ENCODE results near the gene RECQL5.

The RECQL5 gene

DNA sequence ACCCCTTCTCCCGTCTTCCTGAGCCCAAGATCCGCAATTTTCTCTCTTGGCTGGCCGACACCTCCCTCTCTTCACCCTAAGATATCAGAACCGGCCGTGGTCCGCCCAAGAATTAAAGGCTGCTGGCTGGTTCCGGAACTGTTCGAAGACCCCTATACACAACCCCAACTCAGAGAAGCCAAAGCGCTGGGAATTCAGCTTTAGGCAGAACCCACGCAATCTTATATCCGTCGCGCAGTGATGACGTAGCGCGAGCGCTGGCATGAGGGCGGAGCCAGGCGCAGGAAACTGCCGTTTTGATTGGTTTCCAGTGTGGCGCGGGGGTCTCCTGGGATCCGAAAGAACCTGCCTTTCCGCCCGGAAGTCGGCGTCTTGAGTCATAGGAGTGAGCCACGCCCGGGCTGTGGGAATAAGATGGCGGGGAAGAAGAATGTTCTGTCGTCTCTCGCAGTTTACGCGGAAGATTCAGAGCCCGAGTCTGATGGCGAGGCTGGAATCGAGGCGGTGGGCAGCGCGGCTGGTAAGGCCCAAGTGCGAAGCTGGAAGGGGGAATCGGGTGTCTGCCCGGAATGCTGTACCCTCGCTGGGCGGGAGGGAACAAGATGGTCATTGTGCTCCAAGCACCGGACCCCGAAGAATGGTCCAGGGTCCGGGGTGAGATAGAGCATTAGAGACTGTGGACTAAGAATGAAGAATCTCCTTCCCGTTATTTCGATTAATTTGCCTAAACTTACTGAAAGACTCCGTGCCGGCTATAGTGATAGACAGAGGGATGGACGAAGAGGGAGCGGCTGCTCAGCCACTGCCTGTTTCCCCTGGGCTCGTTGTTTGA lies at the start of gene RECQL5, which contains the start of gene SAP30BP:
Gene RECQL5 (minus strand): TSS at position 196 of the 832 bp plus-strand sequence. CDS start 597 bp downstream, outside the sequence.
Gene SAP30BP (plus strand): TSS at position 380 of the 832 bp plus-strand sequence. CDS start 35 bp downstream, at position 415.
- DNase-seq, result peak; percentile 98

DNA sequence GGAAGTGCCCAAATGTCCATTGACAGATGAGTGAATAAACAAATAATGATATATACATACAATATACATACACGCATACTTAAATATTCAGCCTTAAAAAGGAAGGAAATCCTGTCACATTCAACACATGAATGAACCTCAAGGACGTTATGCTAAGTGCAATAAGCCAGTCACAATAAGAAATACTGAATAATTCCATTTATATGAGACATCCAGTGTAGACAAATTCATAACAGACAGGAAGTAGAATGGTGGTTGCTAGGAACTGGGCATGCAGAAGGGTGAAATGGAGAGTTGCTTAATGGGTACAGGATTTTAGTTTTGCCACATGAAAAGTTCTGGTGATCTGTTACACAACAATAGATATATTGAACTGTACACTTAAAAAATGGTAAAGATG lies 45.5 kb upstream of the RECQL5 start:
- DNase-seq, result no peak

DNA sequence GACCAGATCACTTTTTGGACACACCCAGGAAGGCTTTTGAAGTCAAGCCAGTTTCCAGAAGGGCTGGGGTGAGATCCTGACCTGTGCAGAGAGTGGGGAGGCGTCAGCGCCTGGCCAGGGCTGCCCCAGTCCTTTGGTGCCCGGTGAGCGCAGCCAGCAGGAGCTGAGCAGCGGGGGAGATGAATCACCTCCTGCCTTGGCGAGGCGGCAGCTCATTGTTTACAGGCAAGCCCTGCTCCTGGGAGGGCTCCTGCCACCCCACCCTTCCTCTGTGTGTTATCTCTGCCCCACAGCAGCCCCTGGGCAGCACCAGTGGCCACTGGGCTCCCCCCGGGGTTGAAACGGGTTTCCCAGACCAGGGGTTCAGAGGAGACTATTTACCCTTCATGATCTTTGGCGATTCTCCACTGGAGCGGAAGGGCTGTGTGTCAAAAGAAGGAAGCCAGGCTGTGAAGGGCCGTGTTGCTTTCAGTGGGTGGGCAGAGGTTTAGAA lies 40.2 kb upstream of the RECQL5 start:
- DNase-seq, result no peak

DNA sequence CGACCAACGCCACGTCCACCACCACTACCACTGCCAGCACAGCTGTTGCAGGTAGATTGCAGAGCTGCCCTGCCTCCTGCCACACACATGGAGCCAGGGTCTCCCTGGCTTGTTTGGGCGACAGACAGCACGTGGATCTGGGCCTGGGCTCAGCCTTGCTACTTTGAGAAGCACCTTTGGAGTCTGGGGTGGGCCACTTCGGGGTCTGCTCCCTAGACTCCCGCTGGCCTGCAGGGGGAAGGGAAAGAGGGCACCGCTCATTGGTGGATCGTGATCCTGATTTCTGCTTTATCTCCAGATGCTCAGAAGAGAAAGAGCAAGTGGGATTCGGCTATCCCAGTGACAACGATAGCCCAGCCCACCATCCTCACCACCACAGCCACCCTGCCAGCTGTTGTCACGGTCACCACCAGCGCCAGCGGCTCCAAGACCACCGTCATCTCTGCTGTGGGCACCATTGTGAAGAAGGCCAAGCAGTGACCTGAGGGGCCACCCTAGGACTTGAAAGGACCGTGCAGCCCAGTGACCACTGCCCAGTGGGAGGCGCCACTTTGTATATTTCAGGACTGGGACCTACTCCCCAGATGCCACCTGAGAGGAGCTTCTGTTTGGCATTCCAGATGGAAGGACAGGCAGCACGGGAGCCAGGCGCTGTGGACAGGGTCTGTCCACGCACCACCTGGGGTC lies 39.2 kb upstream of the RECQL5 start:
- no peak for DNase-seq

DNA sequence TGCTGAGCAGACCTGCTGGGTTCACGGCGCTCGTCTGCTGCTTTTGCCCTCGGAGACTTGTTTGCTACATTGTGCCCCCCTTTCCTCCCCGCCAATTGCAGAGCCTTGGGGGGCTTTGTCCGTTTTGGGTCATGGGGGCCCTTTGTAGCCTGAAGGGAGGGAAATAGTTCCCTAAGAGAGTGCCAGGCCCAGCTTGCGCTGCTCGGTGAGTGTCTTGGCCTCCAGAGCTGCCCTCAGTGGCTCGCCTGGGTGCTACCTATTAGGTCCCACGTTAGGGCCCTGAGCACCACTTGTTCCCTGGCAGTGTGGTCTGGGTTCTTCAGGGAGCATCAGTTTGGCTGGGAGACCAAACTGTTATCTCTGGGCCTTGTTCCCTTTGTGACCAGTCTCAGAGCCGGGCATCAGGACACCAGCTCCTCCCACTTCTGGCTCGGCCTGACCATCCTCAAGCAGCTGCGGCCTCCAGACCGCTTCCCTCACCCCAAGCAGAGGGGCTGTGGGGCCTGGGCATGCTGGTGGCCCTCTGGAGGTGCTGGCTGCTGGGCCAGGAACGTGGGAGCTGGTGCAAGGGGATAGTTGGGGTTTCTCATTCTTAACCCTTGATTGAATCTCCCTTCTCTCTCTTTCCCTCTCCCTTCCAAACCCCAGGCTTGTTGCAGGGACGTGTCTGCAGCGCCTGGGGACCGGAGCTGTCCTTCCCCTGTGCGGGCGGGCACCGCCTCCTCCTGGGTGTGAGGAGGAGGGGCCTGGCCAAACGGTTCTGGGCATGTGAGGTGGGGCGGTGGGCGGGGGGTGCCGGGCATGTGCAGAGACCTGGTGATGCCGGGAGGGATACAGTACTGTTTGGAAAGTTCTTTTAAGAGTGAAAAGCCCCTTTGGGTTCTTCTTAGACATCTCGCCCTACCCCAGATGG lies 38.3 kb upstream of the RECQL5 start:
- DNase-seq, result no peak

DNA sequence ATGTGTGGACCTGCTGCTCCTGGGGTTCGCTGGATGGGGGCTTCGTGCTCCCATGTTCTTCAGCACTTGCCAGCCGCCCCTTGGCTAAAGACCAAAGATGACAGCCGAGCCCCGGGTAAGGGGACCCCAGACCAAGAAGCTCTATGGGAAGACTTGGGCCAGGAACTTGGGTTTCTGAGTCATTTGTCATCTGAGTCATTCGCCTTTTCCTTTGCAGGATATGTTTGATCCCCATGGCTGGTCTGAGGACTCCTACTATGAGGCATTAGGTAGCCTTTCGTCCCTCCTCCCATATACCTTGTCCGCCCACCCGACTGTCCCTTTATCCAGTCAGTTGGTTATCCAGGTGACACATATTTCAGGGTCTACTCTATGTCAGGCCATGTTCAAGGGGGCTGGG lies 36.6 kb upstream of the RECQL5 start:
- DNase-seq, result no peak

DNA sequence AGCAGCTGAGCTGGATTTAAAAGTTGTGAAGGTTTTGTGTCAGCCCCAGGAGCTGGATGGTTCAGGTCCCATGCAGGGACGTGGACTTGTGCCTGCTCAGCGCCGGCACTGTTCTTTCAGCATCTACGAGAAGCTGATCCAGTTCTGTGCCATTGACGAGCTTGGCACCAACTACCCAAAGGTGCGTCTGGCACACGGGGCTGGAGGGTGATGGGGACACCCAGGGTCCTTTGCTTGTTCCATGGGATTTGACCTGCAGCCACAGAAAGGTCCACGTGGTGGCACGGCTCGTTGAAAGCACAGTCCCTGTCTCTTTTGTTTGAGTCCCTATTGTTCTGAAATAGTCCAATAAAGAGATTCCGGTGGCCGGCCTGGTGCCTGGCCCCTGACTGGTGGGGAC lies 36.2 kb upstream of the RECQL5 start:
- no peak for DNase-seq

DNA sequence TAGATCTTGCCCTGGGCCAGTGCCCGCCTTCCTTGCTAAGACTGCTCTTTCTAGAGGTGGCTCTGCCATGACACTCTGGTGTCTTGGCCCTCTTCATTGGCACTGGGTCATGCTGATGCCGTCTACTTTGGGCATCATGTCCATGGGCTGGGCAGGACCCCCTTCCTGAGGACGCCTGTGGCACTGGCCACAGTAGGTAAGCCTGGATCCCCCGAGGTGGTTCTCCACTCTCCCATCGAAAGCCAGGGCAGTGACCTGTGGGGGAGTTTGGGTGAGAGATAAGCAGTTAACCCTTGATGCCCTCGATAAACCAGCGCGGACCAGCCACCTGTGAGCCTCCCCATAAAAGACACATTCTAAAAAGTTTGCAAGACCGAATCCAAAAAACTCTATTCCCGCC lies 34.3 kb upstream of the RECQL5 start:
- no peak for DNase-seq

DNA sequence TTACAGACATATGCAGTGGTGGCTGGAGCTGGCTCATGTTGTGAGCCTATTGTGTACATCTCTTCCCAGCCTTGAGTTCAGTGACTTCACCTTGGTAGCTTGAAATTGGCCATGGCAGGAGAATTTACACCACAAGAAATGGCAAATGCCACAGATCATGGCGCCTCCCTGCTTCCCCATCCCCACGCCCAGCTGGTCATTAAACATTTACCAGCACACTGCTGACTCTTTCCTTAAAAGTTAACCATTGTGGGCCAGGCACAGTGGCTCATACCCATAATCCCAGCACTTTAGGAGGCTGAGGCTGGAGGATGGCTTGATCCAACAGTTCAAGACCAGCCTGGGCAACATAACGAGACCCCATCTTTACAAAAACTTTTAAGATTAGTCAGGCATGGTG lies 31.7 kb upstream of the RECQL5 start:
- no peak for DNase-seq

DNA sequence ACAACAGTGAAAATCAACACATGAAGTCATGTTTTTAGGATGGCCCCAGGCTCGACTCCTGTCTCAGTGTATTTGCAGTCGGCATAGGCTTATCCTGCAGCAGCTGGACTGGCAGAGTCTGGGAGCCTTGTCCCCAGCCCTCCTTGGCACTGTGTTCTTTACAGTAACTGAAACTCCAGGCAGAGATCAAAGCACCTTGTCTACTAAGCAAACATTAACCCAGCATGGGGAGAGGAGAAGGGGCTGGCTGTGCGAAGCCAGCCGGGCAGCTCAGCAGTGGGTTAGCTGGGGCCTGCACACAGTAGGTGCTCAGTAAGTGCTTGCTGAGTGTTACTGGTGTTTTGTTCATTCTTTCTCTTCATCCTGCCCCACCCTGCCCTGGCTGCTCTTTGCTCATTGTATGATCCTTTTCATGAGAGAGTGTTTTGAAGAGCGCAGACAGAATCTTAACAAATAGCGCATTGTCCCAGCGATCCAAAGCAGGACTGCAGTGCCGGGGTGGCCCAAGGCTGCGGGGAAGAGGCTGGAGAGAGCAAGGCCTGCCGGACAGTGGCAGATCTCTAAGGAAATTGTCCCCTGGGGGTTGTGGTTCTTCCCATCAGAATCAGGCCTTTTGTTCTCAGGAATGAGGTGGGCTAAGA lies 30.8 kb upstream of the RECQL5 start:
- no peak for DNase-seq

DNA sequence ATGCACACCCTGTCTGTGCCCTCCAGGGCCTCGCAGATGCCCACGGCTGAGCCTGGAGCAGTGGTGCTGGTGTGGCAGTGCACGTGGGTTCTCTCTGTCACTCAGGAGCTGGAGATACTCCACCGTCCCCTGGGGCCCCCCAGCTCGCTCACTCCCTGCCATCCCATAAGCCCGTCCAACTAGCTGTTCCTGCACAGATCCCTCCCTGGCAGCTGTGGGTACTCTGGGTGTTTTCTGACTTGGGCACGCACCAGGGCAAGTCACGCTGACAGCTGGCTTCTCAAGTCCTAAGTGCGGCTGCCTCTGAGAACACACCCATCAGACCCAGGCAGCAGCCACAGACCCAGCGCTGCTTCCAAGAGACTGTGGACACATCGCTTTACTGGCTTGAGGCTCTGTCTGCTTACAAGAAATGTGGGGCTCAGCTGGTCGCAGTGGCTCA lies 28.9 kb upstream of the RECQL5 start:
- peak; percentile 56 for DNase-seq

DNA sequence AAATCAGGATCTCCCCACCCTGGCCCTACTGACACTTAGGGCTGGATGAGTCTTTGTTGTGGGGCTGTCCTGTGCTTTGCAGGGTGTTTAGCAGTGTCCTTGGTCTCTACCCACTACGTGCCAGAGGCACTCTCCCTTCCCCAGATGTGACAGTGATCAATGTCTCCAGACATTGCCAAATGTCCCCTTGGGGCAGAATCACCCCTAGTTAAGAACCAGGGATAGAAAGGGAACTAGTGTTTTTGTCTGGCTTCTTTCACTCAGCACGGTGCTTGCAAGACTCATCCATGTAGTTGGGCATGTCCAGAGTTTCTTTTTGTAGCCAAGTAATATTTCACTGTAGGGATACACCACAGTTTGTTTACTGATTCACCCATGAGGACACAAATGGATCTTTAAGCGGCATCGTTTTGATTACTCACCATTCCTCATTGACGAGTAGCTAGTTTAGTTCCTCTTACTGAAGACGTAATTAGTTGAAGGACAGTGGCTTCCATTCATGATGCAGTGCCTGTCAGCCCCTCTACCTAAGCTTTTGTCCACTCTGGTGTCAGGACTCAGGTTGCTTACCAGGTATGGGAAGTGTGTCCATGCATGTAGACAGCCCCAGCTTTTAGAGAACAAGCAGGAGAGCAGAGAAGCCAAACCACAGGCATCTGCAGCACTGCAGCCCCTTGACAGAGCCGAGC lies 28.3 kb upstream of the RECQL5 start:
- no peak for DNase-seq

DNA sequence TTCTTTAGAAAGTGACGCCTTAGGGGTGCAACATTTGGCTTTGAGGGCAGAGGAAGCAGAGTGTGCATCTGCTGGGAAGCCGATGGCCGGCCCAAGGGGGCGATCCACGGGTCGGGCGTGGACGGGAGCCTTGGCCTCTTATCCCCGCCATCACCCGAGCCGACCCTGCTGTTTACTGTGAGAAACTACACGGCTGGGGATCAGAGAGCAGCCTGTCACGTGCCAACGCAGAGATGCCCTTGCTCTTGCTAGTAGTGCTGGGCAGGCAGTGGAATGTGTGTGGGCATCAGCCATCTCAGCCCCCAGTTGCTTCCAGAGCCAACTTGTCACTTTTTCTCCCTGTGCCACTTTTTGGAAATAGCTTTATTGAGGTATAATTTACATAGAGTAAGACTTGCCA lies 27.6 kb upstream of the RECQL5 start:
- no peak for DNase-seq

DNA sequence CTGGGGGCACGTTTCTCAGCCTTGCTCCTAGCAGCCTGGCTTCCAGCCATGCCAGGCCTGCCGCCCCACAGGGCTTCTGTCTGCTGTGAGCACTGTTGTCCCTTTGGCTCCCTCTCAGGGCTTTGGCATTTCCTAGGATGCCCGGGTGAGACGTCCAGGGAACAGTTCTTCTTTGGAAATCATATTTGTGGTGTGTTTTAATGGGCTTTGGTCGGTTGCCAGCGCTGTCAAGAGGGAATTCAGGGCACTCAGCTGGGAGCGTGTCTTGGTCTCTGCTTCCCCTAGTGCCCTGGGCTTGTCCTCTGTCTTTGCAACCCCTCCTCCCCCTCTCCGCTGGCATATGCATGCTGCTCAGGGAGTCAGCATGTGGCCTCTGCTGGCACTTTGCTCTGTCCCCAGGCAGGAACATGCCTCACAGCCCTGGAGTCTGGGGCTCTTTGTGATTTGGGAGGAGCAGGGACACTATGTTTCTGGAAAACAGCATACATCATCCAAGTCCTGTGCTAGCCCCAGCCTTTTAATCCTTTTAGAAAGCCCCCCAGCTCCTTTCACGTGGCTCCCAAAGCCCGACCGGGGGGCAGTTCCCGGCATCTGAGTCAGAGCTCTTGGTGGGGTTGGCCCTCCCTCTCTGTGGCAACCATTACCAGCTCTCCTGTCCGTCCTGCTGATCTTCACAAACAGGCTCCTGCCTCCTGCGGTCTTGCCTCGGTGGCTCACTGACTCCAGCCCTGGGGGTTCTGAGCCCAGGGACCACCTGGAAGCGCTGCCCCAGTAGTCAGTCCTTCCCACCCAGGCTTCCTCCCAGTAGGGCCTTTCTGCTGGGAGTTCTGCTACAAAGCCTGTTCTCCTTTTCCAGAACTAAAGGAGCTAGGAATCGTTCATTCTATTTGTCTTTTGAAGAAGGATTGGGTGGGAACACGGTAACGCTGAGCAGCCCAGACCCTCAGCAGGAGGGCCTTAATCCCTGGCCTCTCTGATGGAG lies 26.8 kb upstream of the RECQL5 start:
- peak; percentile 68 for DNase-seq

DNA sequence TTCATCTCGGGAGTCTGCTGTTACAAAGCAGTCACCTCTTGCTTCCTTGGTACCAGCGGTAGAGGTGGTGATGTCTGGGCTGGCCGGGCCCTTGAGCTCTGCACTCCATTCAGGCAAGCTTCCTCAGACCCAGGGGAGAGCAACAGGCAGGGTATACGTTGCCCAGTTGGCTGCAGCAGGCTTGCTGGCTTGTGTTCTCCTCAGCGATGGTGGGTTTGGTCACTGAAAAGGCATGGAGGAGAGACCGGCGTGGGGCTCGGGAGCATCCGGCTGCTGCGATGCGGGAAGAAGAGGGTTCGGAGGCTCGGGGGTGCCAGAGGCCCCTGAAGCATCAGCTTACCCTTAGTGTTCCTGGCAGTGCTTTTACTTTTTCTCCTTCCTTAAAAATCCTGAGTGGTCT lies 26.0 kb upstream of the RECQL5 start:
- no peak for DNase-seq

DNA sequence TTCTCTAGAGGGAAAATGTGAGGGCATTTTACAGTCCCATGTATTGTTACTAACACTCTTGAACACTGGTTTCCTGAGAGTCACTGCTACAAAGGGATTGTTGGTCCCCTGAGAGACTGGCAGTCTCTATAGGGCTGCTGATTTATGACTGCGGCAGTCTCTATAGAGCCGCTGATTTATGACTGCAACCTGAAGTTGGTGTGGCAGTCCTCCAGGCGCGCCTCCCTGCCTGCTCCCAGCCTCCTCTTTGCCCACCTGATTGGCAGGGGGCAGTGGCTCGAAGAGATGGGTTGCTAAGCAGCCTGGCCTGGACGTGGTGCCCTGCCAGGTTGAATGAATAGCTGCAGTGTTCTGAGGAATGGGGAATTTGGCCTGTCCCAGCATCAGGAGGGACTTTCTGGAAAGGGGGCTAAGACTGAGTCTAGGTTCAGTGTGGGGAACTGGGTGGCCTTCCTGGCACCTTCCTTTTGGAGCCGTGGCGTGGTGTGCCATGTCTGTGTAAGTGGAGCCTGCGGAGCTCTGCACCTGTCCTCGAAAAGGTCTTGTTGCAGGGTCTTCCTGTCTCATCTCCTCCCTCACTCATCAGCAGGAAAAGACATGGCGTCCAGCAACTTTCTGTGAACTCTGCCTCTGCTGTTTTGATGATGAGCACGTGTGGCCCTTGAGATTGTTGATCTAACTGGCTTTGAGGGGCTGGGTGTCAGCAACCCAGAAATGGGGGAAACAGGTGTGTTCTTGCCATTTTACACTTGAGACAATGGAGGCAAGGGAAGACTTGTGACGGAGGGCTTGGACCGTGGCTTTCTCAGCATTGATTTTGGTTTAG lies 25.1 kb upstream of the RECQL5 start:
- DNase-seq, result peak; percentile 76

DNA sequence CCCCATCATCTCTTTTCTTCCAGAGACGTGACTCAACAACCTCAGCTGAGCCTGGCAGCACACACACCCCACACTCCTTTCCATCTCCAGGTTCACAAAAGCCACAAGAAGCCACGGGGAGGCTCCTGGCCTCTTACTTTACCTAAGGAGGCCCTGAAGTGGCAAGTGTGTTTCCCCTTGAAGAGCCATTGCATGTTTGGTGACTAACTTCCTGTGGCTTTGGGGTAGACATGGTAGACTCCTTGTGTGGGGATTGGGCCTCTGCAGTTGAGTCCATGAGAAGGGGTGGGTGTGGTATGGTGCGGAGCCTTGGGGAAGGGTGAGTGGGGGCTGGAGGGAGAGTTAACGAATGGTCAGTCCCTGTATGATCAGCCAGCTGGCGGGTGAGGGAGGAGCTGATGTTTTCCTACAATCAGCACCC lies 24.4 kb upstream of the RECQL5 start:
- no peak for DNase-seq

DNA sequence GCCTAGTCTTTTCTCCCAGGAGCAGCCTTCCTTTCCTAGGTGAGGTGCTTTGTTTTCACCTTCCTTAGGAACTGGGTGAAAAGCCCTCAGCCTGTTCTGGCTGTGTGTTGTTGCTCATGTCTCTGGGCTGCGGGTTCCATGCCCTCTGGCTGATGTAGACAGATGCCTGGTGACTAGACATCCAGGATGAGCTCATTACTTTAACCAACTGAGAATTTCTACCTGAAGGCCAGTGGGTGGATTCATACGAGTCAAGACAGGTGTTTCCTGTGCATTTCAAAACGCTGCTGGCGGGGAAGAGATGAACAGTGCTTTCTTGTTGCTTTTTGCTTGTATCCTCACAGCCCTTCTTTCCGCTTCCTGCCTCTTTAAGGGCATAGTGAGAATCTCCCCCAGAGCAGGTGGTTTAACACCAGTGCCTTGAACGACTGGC lies 22.5 kb upstream of the RECQL5 start:
- DNase-seq, result no peak

DNA sequence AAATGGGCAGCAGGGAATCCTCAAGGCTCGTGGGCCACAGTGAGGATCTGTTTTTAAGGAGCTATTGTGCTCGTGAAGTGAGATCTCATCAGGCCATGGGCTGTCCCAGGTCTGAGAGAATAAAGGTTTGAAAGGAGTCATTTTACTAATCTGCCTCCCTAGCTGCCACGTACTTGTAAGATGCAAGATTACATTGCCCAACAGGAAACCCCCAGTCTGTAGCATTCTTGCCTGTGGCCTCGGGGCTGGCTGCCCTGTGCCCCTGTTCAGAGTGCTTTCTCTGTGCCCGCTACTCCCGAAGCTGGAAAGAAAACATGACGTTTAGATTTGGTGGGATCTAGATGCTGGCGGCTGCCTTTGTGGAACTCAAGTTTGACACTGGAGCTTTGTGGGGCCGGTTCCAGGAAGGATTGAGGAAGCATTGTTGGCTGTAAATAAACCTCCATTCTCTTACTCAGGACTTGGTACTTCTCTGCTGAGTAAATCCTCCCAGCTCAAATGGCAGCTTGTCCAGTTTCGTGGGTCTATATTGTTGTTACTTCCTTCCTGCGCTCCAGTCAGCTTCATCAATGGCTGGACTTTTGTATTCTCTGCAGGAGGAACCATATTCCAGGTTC lies 21.4 kb upstream of the RECQL5 start:
- no peak for DNase-seq

Data from left hindlimb (tissue), 1 donor.